GM12801 (cell line): ENCODE data around the gene PDLIM1.

ENCODE experiments used
- CTCF ChIP-seq: IDR thresholded peaks from one replicate; pipeline ENCODE4 v1.5.1; 2011; ENCODE audit warnings: control low read depth; ENCODE audit not compliant: insufficient read length; ENCODE audit errors: extremely low read depth

PDLIM1 gene

GRCh38 chr10:95260397-95260881 is 30.4 kb downstream of the PDLIM1 start:
- TF ChIP-seq CTCF, result no peak

- no peak for TF ChIP-seq CTCF
Observed at GRCh38 chr10:95257849-95258248, 33.0 kb downstream of the PDLIM1 start.

- TF ChIP-seq CTCF, result no peak
Observed at GRCh38 chr10:95256268-95256667, 34.5 kb downstream of the PDLIM1 start.

- no peak for TF ChIP-seq CTCF
Observed at GRCh38 chr10:95254629-95255028, 36.2 kb downstream of the PDLIM1 start.

- TF ChIP-seq CTCF, result no peak
Observed at GRCh38 chr10:95253686-95254085, 37.1 kb downstream of the PDLIM1 start.

GRCh38 chr10:95253007-95253406 is 37.8 kb downstream of the PDLIM1 start:
- TF ChIP-seq CTCF, result no peak

- TF ChIP-seq CTCF, result no peak
Observed at GRCh38 chr10:95250856-95251255, 39.9 kb downstream of the PDLIM1 start.

- no peak for TF ChIP-seq CTCF
Observed at GRCh38 chr10:95249467-95249866, 41.3 kb downstream of the PDLIM1 start.
